GM12878 (cell line): ENCODE data around the gene EIF4E1B. TPM values are rescaled to one million over a fixed set of nuclear protein-coding genes. Genes with fewer than 3 reads are reported as not detected.

Experiments
- E4F1 ChIP-seq: fragments of 450-650 bp; IDR thresholded peaks from 2 replicates; pipeline ENCODE4 v1.6.1; 2018; ENCODE audit warnings: borderline replicate concordance, mild to moderate bottlenecking; ENCODE audit not compliant: partially characterized antibody
- PRDM15 ChIP-seq: fragments of 450-650 bp; formaldehyde crosslinking; IDR thresholded peaks from 2 replicates; pipeline ENCODE4 v1.4.0; 2020; ENCODE audit warnings: mild to moderate bottlenecking, moderate library complexity
- polyA plus RNA-seq, 11 experiments: library from polyadenylated mRNA; depleted of rRNA in 4 of 11; unstranded in 6 of 11; stranded (reverse) in 5 of 11; fragments of >200 nt; fragmentation: Nextera tagmentation in 4 of 11; fragmentation: Illumina TruSeq in 1 of 11; extraction: Ambion mirVana in 4 of 11; extraction: Trizol in 1 of 11; gene quantifications; 1 replicate in 1 of 11; 2 replicates in 10 of 11; pipeline versions ENCODE4 v1.2.1 to v1.2.3, GENCODE V29; 2011 to 2016; ENCODE audit warnings: inconsistent platforms in 2 of 11, missing spikeins in 2 of 11, low read depth in 1 of 11
- total RNA-seq, 4 experiments: library from RNA; depleted of rRNA in 3 of 4; stranded (reverse); fragments of >200 nt in 3 of 4; fragmentation: Illumina TruSeq in 1 of 4; extraction: Trizol in 1 of 4; gene quantifications; 2 replicates each; pipeline versions ENCODE4 v1.2.1 to v1.2.3, GENCODE V29; 2013 to 2021

Gene EIF4E1B
- total and polyA plus RNA-seq, 10 of the 15 experiments (the other 5 are each of a cell fraction or from before 2014, with no cell fraction given): not detected

GRCh38 chr5:176647030-176647842 is 16.8 kb downstream of the EIF4E1B start, which contains the start of gene TSPAN17 (continued):
- TF ChIP-seq PRDM15 (CRISPR knock-in tag) (no peak), E4F1 (no peak)
